IMR-90 (cell line): ENCODE data around the gene RTL1. TPM values are rescaled to one million over a fixed set of nuclear protein-coding genes. Genes with fewer than 3 reads are reported as not detected.
A peak's percentile ranks its signal among the peaks of the same experiment; 100 is the strongest.

Experiments
- ATAC-seq: fragments of 200-7000 bp; cut with Tn5 transposase; 2 replicates; pipeline ENCODE4 v1.9.1; 2020; ENCODE audit warnings: low read depth, mild to moderate bottlenecking, moderate library complexity
- BruUV-seq: library from RNA; stranded (reverse); fragments of 400-500 nt; replicated peaks from 2 replicates; lab custom pipeline; 2021; lab: Mats Ljungman, UMichigan
- CTCF ChIA-PET: fragments of 300-600 bp; formaldehyde crosslinking; extraction: SDS; loops from one replicate; lab custom pipeline; 2021; ENCODE audit warnings: antibody characterized with exemption; lab: Yijun Ruan, JAX
- POLR2A ChIA-PET: fragments of 300-600 bp; sonication (Branson Sonifier 250); formaldehyde crosslinking; loops from one replicate; lab custom pipeline; 2022; ENCODE audit warnings: antibody characterized with exemption; ENCODE audit not compliant: unreplicated experiment; lab: Charles Lee
- DNase-seq: peaks from one replicate; pipeline ENCODE4 v3.0.0; 2013
- H2AFZ ChIP-seq: replicated peaks from 2 replicates; pipeline ENCODE3; 2013; ENCODE audit warnings: low read length, mild to moderate bottlenecking; ENCODE audit not compliant: poor library complexity
- H2AK5ac ChIP-seq: 2 replicates; pipeline ENCODE4 v1.6.1; 2013; ENCODE audit warnings: low read depth, low read length, inconsistent platforms
- H2AK9ac ChIP-seq: replicated peaks from 2 replicates; pipeline ENCODE3; 2013; ENCODE audit warnings: mild to moderate bottlenecking, low read depth, low read length, moderate library complexity; ENCODE audit not compliant: poor library complexity
- H2BK120ac ChIP-seq: 2 replicates; pipeline ENCODE4 v1.6.1; 2013; ENCODE audit warnings: low read depth, low read length, inconsistent platforms
- H2BK15ac ChIP-seq: 3 replicates; pipeline ENCODE4 v1.6.1; 2013; ENCODE audit warnings: low read depth, low read length, inconsistent platforms
- H2BK20ac ChIP-seq: 2 replicates; pipeline ENCODE4 v1.6.1; 2013; ENCODE audit warnings: low read depth, mild to moderate bottlenecking, inconsistent platforms, low read length, moderate library complexity
- H2BK5ac ChIP-seq: 2 replicates; pipeline ENCODE4 v1.6.1; 2013; ENCODE audit warnings: mild to moderate bottlenecking, low read depth, low read length, inconsistent platforms; ENCODE audit not compliant: poor library complexity, severe bottlenecking
- H3K14ac ChIP-seq: replicated peaks from 2 replicates; pipeline ENCODE4 v1.6.1; 2013; ENCODE audit warnings: low read depth, low read length, inconsistent platforms
- H3K18ac ChIP-seq: 2 replicates; pipeline ENCODE4 v1.6.1; 2013; ENCODE audit warnings: low read depth, low read length, control low read depth
- H3K23ac ChIP-seq: 2 replicates; pipeline ENCODE4 v1.6.1; 2013; ENCODE audit warnings: low read depth, low read length, inconsistent platforms
- H3K27ac ChIP-seq: 2 replicates; pipeline ENCODE4 v1.5.1; 2013; ENCODE audit warnings: mild to moderate bottlenecking, control low read depth, low read length; ENCODE audit not compliant: insufficient read depth
- H3K27me3 ChIP-seq: 2 replicates; pipeline ENCODE4 v1.6.1; 2013; ENCODE audit warnings: low read length; ENCODE audit not compliant: control insufficient read depth, insufficient read depth
- H3K36me3 ChIP-seq: 2 replicates; pipeline ENCODE4 v1.6.1; 2013; ENCODE audit warnings: low read length, mixed read lengths; ENCODE audit not compliant: control insufficient read depth, insufficient read depth
- H3K4ac ChIP-seq: 2 replicates; pipeline ENCODE4 v1.6.1; 2013; ENCODE audit warnings: low read depth, low read length, inconsistent platforms
- H3K4me1 ChIP-seq: 2 replicates; pipeline ENCODE4 v1.6.1; 2013; ENCODE audit warnings: low read length, mixed read lengths; ENCODE audit not compliant: control insufficient read depth, insufficient read depth
- H3K4me2 ChIP-seq: 2 replicates; pipeline ENCODE4 v1.6.1; 2013; ENCODE audit warnings: low read depth, mild to moderate bottlenecking, control low read depth, low read length, moderate library complexity
- H3K4me3 ChIP-seq: 2 replicates; pipeline ENCODE4 v1.5.1; 2013; ENCODE audit warnings: low read depth, mild to moderate bottlenecking, control low read depth, low read length, moderate library complexity; ENCODE audit not compliant: insufficient read depth
- H3K56ac ChIP-seq: 2 replicates; pipeline ENCODE4 v1.6.1; 2013; ENCODE audit warnings: low read length, inconsistent platforms; ENCODE audit not compliant: insufficient read depth; ENCODE audit errors: extremely low read depth
- H3K79me1 ChIP-seq, 2 experiments: 2 replicates each; pipeline ENCODE4 v1.6.1; 2013; ENCODE audit warnings: low read length in 2 of 2, inconsistent platforms in 1 of 2, low read depth in 1 of 2
- H3K9ac ChIP-seq: 2 replicates; pipeline ENCODE4 v1.6.1; 2013; ENCODE audit warnings: low read depth, low read length, control low read depth
- H3K9me1 ChIP-seq: 2 replicates; pipeline ENCODE4 v1.6.1; 2013; ENCODE audit warnings: low read length, inconsistent platforms; ENCODE audit not compliant: insufficient read depth
- H3K9me3 ChIP-seq: 2 replicates; pipeline ENCODE4 v1.6.1; 2013; ENCODE audit warnings: low read length; ENCODE audit not compliant: control insufficient read depth, insufficient read depth
- H4K20me1 ChIP-seq: 2 replicates; pipeline ENCODE4 v1.6.1; 2013; ENCODE audit warnings: low read length, inconsistent platforms; ENCODE audit not compliant: insufficient read depth
- H4K5ac ChIP-seq: 2 replicates; pipeline ENCODE4 v1.6.1; 2013; ENCODE audit warnings: mild to moderate bottlenecking, low read depth, low read length, control low read depth
- H4K8ac ChIP-seq, 2 experiments: 2 replicates each; pipeline ENCODE4 v1.6.1; 2013; ENCODE audit warnings: low read depth in 2 of 2, low read length in 2 of 2, control low read depth in 1 of 2, inconsistent platforms in 1 of 2
- H4K91ac ChIP-seq: 2 replicates; pipeline ENCODE4 v1.6.1; 2013; ENCODE audit warnings: low read depth, low read length, inconsistent platforms; ENCODE audit not compliant: insufficient read depth
- BHLHE40 ChIP-seq: fragments of 150-350 bp; IDR thresholded peaks from 2 replicates; pipeline ENCODE4 v1.6.1; 2016; ENCODE audit warnings: mild to moderate bottlenecking, low read depth, low read length
- CEBPB ChIP-seq: IDR thresholded peaks from 2 replicates; pipeline ENCODE4 v1.6.1; 2012; ENCODE audit warnings: low read depth, low read length, improper control_type of control experiment
- CHD1 ChIP-seq: IDR thresholded peaks from 2 replicates; pipeline ENCODE4 v1.6.1; 2012; ENCODE audit warnings: low read depth, low read length, improper control_type of control experiment
- CTCF ChIP-seq: conservative IDR thresholded peaks from 2 replicates; pipeline ENCODE4 v1.5.1; 2012; ENCODE audit warnings: mild to moderate bottlenecking, low read depth, low read length, improper control_type of control experiment
- ELK1 ChIP-seq: fragments of 150-350 bp; IDR thresholded peaks from 2 replicates; pipeline ENCODE4 v1.6.1; 2016; ENCODE audit warnings: low read depth, mild to moderate bottlenecking, low read length, moderate library complexity, borderline replicate concordance
- FOS ChIP-seq: fragments of 150-350 bp; IDR thresholded peaks from 2 replicates; pipeline ENCODE4 v1.6.1; 2016; ENCODE audit warnings: low read depth, low read length
- MAFK ChIP-seq: IDR thresholded peaks from 2 replicates; pipeline ENCODE4 v1.6.1; 2012; ENCODE audit warnings: low read depth, low read length, improper control_type of control experiment
- MAZ ChIP-seq: IDR thresholded peaks from 2 replicates; pipeline ENCODE4 v1.6.1; 2012; ENCODE audit warnings: low read depth, mild to moderate bottlenecking, low read length, improper control_type of control experiment, moderate library complexity, borderline replicate concordance
- MXI1 ChIP-seq: IDR thresholded peaks from 2 replicates; pipeline ENCODE4 v1.6.1; 2012; ENCODE audit warnings: low read depth, mild to moderate bottlenecking, low read length, moderate library complexity, borderline replicate concordance
- NFE2L2 ChIP-seq: fragments of 150-350 bp; IDR thresholded peaks from 2 replicates; pipeline ENCODE4 v1.6.1; 2016; ENCODE audit warnings: low read depth, mild to moderate bottlenecking, low read length
- POLR2A ChIP-seq: IDR thresholded peaks from 2 replicates; pipeline ENCODE4 v1.6.1; 2012; ENCODE audit warnings: mild to moderate bottlenecking, low read depth, low read length
- RAD21 ChIP-seq: IDR thresholded peaks from 2 replicates; pipeline ENCODE4 v1.6.1; 2012; ENCODE audit warnings: low read length, improper control_type of control experiment
- RCOR1 ChIP-seq: IDR thresholded peaks from 2 replicates; pipeline ENCODE4 v1.6.1; 2012; ENCODE audit warnings: mild to moderate bottlenecking, low read length, improper control_type of control experiment; ENCODE audit not compliant: insufficient replicate concordance
- RFX5 ChIP-seq: IDR thresholded peaks from 2 replicates; pipeline ENCODE4 v1.8.0; 2012; ENCODE audit warnings: low read depth, mild to moderate bottlenecking, low read length, moderate library complexity
- USF2 ChIP-seq: fragments of 150-350 bp; IDR thresholded peaks from 2 replicates; pipeline ENCODE4 v1.6.1; 2017; ENCODE audit warnings: mild to moderate bottlenecking, antibody characterized with exemption, low read length, low read depth
- WGBS, 2 experiments: methylation state at CpG; one replicate each; pipeline versions ENCODE4 v1.1.5 to v1.1.7; 2013; ENCODE audit warnings: missing lambda C conversion rate in 2 of 2; ENCODE audit not compliant: insufficient read length in 1 of 2; ENCODE audit errors: extremely low coverage in 2 of 2; 5-methylcytosine and 5-hydroxymethylcytosine counted together
- dilution Hi-C: fragments of 300-500 bp; cut with HindIII; formaldehyde crosslinking; loops from one replicate; pipeline ENCODE4 v1.14.3; 2018; ENCODE audit warnings: low sequenced_read_pairs; ENCODE audit not compliant: unreplicated experiment
- in situ Hi-C: fragments of 300-500 bp; cut with MboI; formaldehyde crosslinking; loops from 3 replicates; pipeline ENCODE4 v1.14.3; 2019; ENCODE audit warnings: low sequenced_read_pairs, inconsistent platforms, mixed read lengths
- intact Hi-C: fragments of 100-400 bp; cut with micrococcal nuclease; formaldehyde crosslinking; loops from 2 replicates; pipeline ENCODE4 v1.10.0; 2022
- polyA plus RNA-seq, 3 experiments: library from polyadenylated mRNA; depleted of rRNA; stranded (reverse); fragments of >200 nt; gene quantifications; 2 replicates each; pipeline ENCODE4 v1.2.3, GENCODE V29; 2012; ENCODE audit warnings: low replicate concordance in 1 of 3
- total RNA-seq: library from RNA; depleted of rRNA; stranded (reverse); fragments of >200 nt; gene quantifications from 2 replicates; pipeline ENCODE4 v1.2.3, GENCODE V29; 2012

The RTL1 gene
- total and polyA plus RNA-seq, 2 of the 4 experiments (the other 2 are of a cell fraction) = not detected

GRCh38 chr14:100841761-100842403 lies 61.6 kb downstream of the RTL1 start:
- DNase-seq (no peak), ATAC-seq (no peak)
- POLR2A ChIA-PET = interaction anchor here (0.7 kb wide), 1 partner anchor 16 kb away, joined by 3 read pairs; the partner anchor contains the start of gene MEG3
- in situ Hi-C loops = loop anchor here (10.0 kb wide), 1 partner anchor 457 kb away; no protein-coding TSS in a partner anchor
- Histone ChIP-seq H3K18ac (peak overlapping the region; percentile 22; the same call in 1 of the 2 replicates), H2AK5ac (no peak overlapping the region), H3K4me1 (peaks cover 21% of the 10 kb centered on the region), H3K79me1 (peaks cover 6 to 56% of the 10 kb centered on the region in 2 experiments; a peak in 3 of 4 replicates), H3K23ac (no peak overlapping the region), H2AFZ (no peak overlapping the region), H3K36me3 (peaks cover 64% of the 10 kb centered on the region), H3K9me3 (no peaks in the 10 kb centered on the region), H2BK120ac (no peak overlapping the region), H4K91ac (no peak overlapping the region), H2BK20ac (no peak overlapping the region), H3K4me3 (no peak overlapping the region), H2AK9ac (no peak overlapping the region), H4K8ac (no peak overlapping the region), H4K20me1 (peaks cover 99% of the 10 kb centered on the region), H3K9ac (no peak overlapping the region), H3K56ac (no peak overlapping the region), H3K14ac (peak overlapping the region; percentile 1; the same call in 1 of the 2 replicates), H4K5ac (no peak overlapping the region), H3K27ac (peak overlapping the region; percentile 48; the same call in 1 of the 2 replicates), H3K27me3 (no peaks in the 10 kb centered on the region), H3K9me1 (no peaks in the 10 kb centered on the region; the same call in 1 of the 2 replicates), H3K4me2 (no peak overlapping the region), H2BK5ac (peak overlapping the region; percentile 31), H3K4ac (no peak overlapping the region), H2BK15ac (no peak overlapping the region)
- intact Hi-C loops = loop anchor here (5.0 kb wide), 1 partner anchor 180 kb away; no protein-coding TSS in a partner anchor
- CTCF ChIA-PET = interaction anchor here (1.1 kb wide), 1 partner anchor 14 kb away, joined by 3 read pairs; no protein-coding TSS in a partner anchor
- dilution Hi-C loops = no loop called here
- 85% methylated on average over 4 of the region's 15 CpGs; no CpG with 5 or more reads in 1 of the 2 experiments for WGBS, 2 experiments
- no TSS peak for BruUV-seq
- TF ChIP-seq NFE2L2 (no peak), USF2 (no peak), BHLHE40 (no peak), MAZ (no peak), MAFK (no peak), ELK1 (no peak), RCOR1 (no peak), MXI1 (no peak), CTCF (no peak), CEBPB (no peak), FOS (no peak), RAD21 (no peak), POLR2A (no peak), RFX5 (no peak), CHD1 (no peak)
